Measurements from ENCODE around the gene UCN. TPM values are rescaled to one million over a fixed set of nuclear protein-coding genes. Genes with fewer than 3 reads are reported as not detected.

The UCN gene
- total and polyA plus RNA-seq, 2 donors (not counting 1 experiment from before 2014, with no cell fraction given): 1.2 TPM; not detected in 1

GRCh38 chr2:27305516-27305915 lies 2.7 kb downstream of the UCN start:
- Histone ChIP-seq H3K36me3 (ENCODE audit: control insufficient read depth, insufficient read depth, low read length) (no peaks in the 10 kb centered on the region), H3K27me3 (ENCODE audit: control insufficient read depth, insufficient read depth, low read length) (peaks cover 37% of the 10 kb centered on the region), H2AFZ (ENCODE audit: low read length) (no peak overlapping the region), H3K79me2 (ENCODE audit: control insufficient read depth, insufficient read depth, low read length) (no peaks in the 10 kb centered on the region), H3K27ac (ENCODE audit: insufficient read depth, low read length) (no peak overlapping the region), H3K9me3 (ENCODE audit: control insufficient read depth, insufficient read depth, low read depth, low read length) (no peaks in the 10 kb centered on the region), H3K9ac (ENCODE audit: insufficient read depth, low read length) (no peak overlapping the region), H3K4me3 (replicated peaks in 1 of 4; ENCODE audit: control extremely low read depth in 1 of 4, insufficient read depth in 1 of 4, low read depth in 3 of 4, low read length in 4 of 4) (no peak overlapping the region), H3K4me1 (ENCODE audit: control insufficient read depth, extremely low read depth, insufficient read depth, low read length) (no peaks in the 10 kb centered on the region), H3K4me2 (ENCODE audit: extremely low read depth, insufficient read depth, low read length) (no peak overlapping the region), H4K20me1 (ENCODE audit: control insufficient read depth, extremely low read depth, insufficient read depth, low read length) (no peaks in the 10 kb centered on the region)
- no peak for DNase-seq (ENCODE audit: low read depth in 2 of 2)
- TF ChIP-seq EZH2 (IDR thresholded peaks at IDR 0.05; ENCODE audit: low read length, missing control alignments): no peak
- no peak for TF ChIP-seq CTCF (conservative IDR thresholded peaks at IDR 0.05 in 1 of 2, IDR thresholded peaks at IDR 0.05 in 1 of 2; ENCODE audit: low read depth in 1 of 2, low read length in 2 of 2)

DNA sequence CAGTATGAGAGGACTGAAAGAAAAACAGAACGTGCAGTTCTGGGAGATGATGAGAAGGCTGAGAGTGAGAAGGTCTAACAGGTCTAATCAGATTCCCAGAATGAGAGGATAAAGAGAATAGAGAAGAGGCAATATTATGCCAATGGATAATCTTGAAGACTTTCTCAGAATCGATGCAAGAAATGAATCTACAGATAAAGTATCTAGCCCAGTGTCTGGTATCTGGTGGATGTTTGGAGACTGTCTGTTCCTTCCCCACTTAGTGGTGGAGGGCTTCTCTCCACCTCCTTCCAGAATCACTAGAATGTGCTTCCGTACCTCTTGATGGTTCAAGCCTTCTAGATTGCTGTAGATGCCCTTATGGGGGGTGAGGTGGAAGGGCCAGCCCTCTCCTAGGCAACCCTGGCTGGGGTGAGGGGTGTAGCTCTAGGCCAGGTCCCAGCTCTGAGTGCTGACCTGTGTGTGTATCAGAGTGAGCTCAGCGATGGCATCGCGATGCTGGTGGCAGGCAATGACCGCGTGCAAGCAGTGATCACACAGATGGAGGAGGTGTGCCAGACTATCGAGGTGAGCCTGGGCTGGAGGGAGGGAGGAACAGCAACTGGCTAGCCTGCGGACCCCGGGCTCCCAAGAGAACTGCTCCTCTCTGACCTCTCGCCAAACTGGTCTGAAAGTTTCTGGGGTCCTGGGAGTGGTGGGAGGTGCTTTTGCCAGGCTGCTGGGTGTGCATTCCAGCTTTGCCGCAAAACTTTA lies 3.6 kb downstream of the UCN start:
- no peak overlapping the region for H3K4me2 ChIP-seq (ENCODE audit: extremely low read depth, insufficient read depth, low read length)

More for the DNA sequence above, 3.6 kb downstream of the UCN start:
- peaks cover 37% of the 10 kb centered on the region for H3K27me3 ChIP-seq (ENCODE audit: control insufficient read depth, insufficient read depth, low read length)
- no peak overlapping the region for H3K27ac ChIP-seq (ENCODE audit: insufficient read depth, low read length)
- no peaks in the 10 kb centered on the region for H3K9me3 ChIP-seq (ENCODE audit: control insufficient read depth, insufficient read depth, low read depth, low read length)
- H3K4me3 ChIP-seq (replicated peaks in 1 of 4; ENCODE audit: control extremely low read depth in 1 of 4, insufficient read depth in 1 of 4, low read depth in 3 of 4, low read length in 4 of 4): no peak overlapping the region
- H3K9ac ChIP-seq (ENCODE audit: insufficient read depth, low read length): no peak overlapping the region
- DNase-seq (ENCODE audit: low read depth in 2 of 2): no peak
- H3K79me2 ChIP-seq (ENCODE audit: control insufficient read depth, insufficient read depth, low read length): no peaks in the 10 kb centered on the region
- no peaks in the 10 kb centered on the region for H4K20me1 ChIP-seq (ENCODE audit: control insufficient read depth, extremely low read depth, insufficient read depth, low read length)
- no peak overlapping the region for H2AFZ ChIP-seq (ENCODE audit: low read length)
- no peaks in the 10 kb centered on the region for H3K4me1 ChIP-seq (ENCODE audit: control insufficient read depth, extremely low read depth, insufficient read depth, low read length)
- H3K36me3 ChIP-seq (ENCODE audit: control insufficient read depth, insufficient read depth, low read length): no peaks in the 10 kb centered on the region
- no peak for TF ChIP-seq CTCF (conservative IDR thresholded peaks at IDR 0.05 in 1 of 2, IDR thresholded peaks at IDR 0.05 in 1 of 2; ENCODE audit: low read depth in 1 of 2, low read length in 2 of 2)
- no peak for TF ChIP-seq EZH2 (IDR thresholded peaks at IDR 0.05; ENCODE audit: low read length, missing control alignments)
